GM12891 (cell line): ENCODE results near the gene SBK1.

Experiments used
- PAX5 ChIP-seq: IDR thresholded peaks from 2 replicates; pipeline ENCODE4 v1.6.1; 2011; ENCODE audit warnings: low read length, moderate library complexity, mild to moderate bottlenecking; ENCODE audit not compliant: insufficient read depth, severe bottlenecking
- POLR2A ChIP-seq: IDR thresholded peaks from 2 replicates; pipeline ENCODE4 v1.6.1; 2011; ENCODE audit warnings: low read depth, low read length, control low read depth
- POLR2AphosphoS5 ChIP-seq: IDR thresholded peaks from 2 replicates; pipeline ENCODE4 v1.6.1; 2011; ENCODE audit warnings: low read depth, low read length, control low read depth
- POU2F2 ChIP-seq: IDR thresholded peaks from 2 replicates; pipeline ENCODE4 v1.6.1; 2011; ENCODE audit warnings: low read depth, mild to moderate bottlenecking, control low read depth, low read length, moderate library complexity
- SPI1 ChIP-seq: IDR thresholded peaks from 2 replicates; pipeline ENCODE4 v1.6.1; 2011; ENCODE audit warnings: low read depth, low read length, control low read depth
- TAF1 ChIP-seq: IDR thresholded peaks from 2 replicates; pipeline ENCODE4 v1.6.1; 2011; ENCODE audit warnings: low read depth, low read length, control low read depth

GRCh38 chr16:28298511-28298878 is 6.2 kb downstream of the SBK1 start:
- TF ChIP-seq TAF1 (no peak), POLR2A (no peak), POLR2AphosphoS5 (no peak), SPI1 (no peak), POU2F2 (no peak), PAX5 (no peak)
